WERI-Rb-1 (cell line): ENCODE measurements around the gene SLC12A9.

Experiments
- DNase-seq: peaks from one replicate; pipeline ENCODE4 v3.0.0-alpha.2; 2020
- H3K27ac ChIP-seq: fragments of 250-450 bp; sonication (Bioruptor Pico); 2 replicates; pipeline ENCODE4 v1.5.1; 2020; ENCODE audit warnings: mild to moderate bottlenecking, moderate library complexity
- H3K27me3 ChIP-seq: fragments of 250-450 bp; sonication (Bioruptor Pico); 2 replicates; pipeline ENCODE4 v1.5.1; 2021; ENCODE audit warnings: mild to moderate bottlenecking, low read depth, moderate library complexity; ENCODE audit not compliant: insufficient read depth, severe bottlenecking
- H3K36me3 ChIP-seq: fragments of 250-450 bp; sonication (Bioruptor Pico); 2 replicates; pipeline ENCODE4 v1.5.1; 2020; ENCODE audit warnings: mild to moderate bottlenecking, moderate library complexity
- H3K4me3 ChIP-seq: 2 replicates; pipeline ENCODE4 v1.5.1; 2011; ENCODE audit warnings: low read depth, mild to moderate bottlenecking, control low read depth, low read length
- H3K9me3 ChIP-seq: fragments of 250-450 bp; sonication (Bioruptor Pico); 2 replicates; pipeline ENCODE4 v1.5.1; 2021; ENCODE audit warnings: mild to moderate bottlenecking, moderate library complexity; ENCODE audit not compliant: severe bottlenecking
- CTCF ChIP-seq: IDR thresholded peaks from 2 replicates; pipeline ENCODE4 v1.5.1; 2011; ENCODE audit warnings: low read depth, mild to moderate bottlenecking, control low read depth, inconsistent platforms, low read length

SLC12A9 gene

GRCh38 chr7:100914208-100914878, 61.8 kb downstream of the SLC12A9 start:
- DNase-seq, result no peak
- Histone ChIP-seq H3K27me3 (peaks cover 37% of the 10 kb centered on the region), H3K36me3 (no peaks in the 10 kb centered on the region), H3K4me3 (no peak overlapping the region), H3K9me3 (no peaks in the 10 kb centered on the region), H3K27ac (no peak overlapping the region)
- TF ChIP-seq CTCF, result no peak

GRCh38 chr7:100914879-100915447, 62.5 kb downstream of the SLC12A9 start:
- H3K4me3 ChIP-seq, result no peak overlapping the region
- no peak for DNase-seq

More at GRCh38 chr7:100914879-100915447, 62.5 kb downstream of the SLC12A9 start:
- Histone ChIP-seq H3K27me3 (peaks cover 36% of the 10 kb centered on the region), H3K27ac (no peak overlapping the region), H3K36me3 (no peaks in the 10 kb centered on the region), H3K9me3 (no peaks in the 10 kb centered on the region)
- no peak for TF ChIP-seq CTCF
